Measurements from ENCODE around the gene SH3BGR. TPM values are rescaled to one million over a fixed set of nuclear protein-coding genes. Genes with fewer than 3 reads are reported as not detected.
A peak's percentile ranks its signal among the peaks of the same experiment; 100 is the strongest.

SH3BGR gene
- total and polyA plus RNA-seq, 2 of the 8 experiments (the other 6 are each of a cell fraction or from before 2014, with no cell fraction given) = 2.1 to 5.9 TPM

- no peak overlapping the region for H3K27ac ChIP-seq (ENCODE audit: low read depth, low read length)
- no peak overlapping the region for H2BK120ac ChIP-seq (replicated peaks; ENCODE audit: low read depth, low read length)
- no peaks in the 10 kb centered on the region for H4K20me1 ChIP-seq (replicated peaks in 1 of 2; ENCODE audit: control insufficient read depth in 1 of 2, insufficient read depth in 2 of 2, low read length in 2 of 2)
- H4K91ac ChIP-seq (replicated peaks; ENCODE audit: insufficient read length, low read length) = no peak overlapping the region
- no peaks in the 10 kb centered on the region for H3K79me1 ChIP-seq (ENCODE audit: low read depth, low read length)
- H2AK5ac ChIP-seq (ENCODE audit: low read depth, low read length) = no peak overlapping the region
- WGBS, 2 experiments (ENCODE audit: extremely low coverage in 1 of 2, insufficient coverage in 1 of 2, insufficient read length in 1 of 2, insufficient replicate concordance in 2 of 2, low coverage in 1 of 2, low lambda C conversion rate in 2 of 2, missing lambda C conversion rate in 1 of 2) = 39% methylated on average over 13 of the region's 13 CpGs; no CpG with 5 or more reads in 1 of the 2 experiments
- no peak overlapping the region for H3K9ac ChIP-seq (replicated peaks in 1 of 4; ENCODE audit: extremely low read depth in 1 of 4, low read depth in 3 of 4, low read length in 3 of 4)
- H3K4ac ChIP-seq (replicated peaks; ENCODE audit: insufficient read length, low read depth, low read length) = no peak overlapping the region
- H3K14ac ChIP-seq (ENCODE audit: insufficient read length) = no peak overlapping the region
- no peak overlapping the region for H2BK15ac ChIP-seq (ENCODE audit: low read length)
- no peak overlapping the region for H2BK5ac ChIP-seq (ENCODE audit: low read depth, low read length)
- H4K8ac ChIP-seq (ENCODE audit: extremely low read depth, insufficient read depth, low read length) = no peak overlapping the region
- H3K56ac ChIP-seq (replicated peaks; ENCODE audit: insufficient read length, low read depth, low read length) = no peak overlapping the region
- peaks cover 0 to 2% of the 10 kb centered on the region in 2 experiments; a peak in 1 of 4 replicates for H3K9me3 ChIP-seq (ENCODE audit: insufficient read depth in 2 of 2, low read depth in 1 of 2, low read length in 1 of 2)
- peak; percentile 43 to 60 for DNase-seq (ENCODE audit: low read depth in 1 of 2, low spot score in 2 of 2)
- H2AFZ ChIP-seq (ENCODE audit: low read length) = no peak overlapping the region
- CTCF ChIA-PET (ENCODE audit: partially characterized antibody) = interaction anchor here (0.6 to 4.5 kb wide), 33 partner anchors 9 to 603 kb away, joined by 3 to 62 read pairs (median 4); partner anchors contain the start of gene PCP4
- H3K4me2 ChIP-seq (ENCODE audit: insufficient read depth in 1 of 2, low read depth in 2 of 2, low read length in 2 of 2) = no peak overlapping the region
- no peaks in the 10 kb centered on the region for H3K23me2 ChIP-seq (ENCODE audit: low read depth, low read length)
- no peaks in the 10 kb centered on the region for H3K79me2 ChIP-seq (ENCODE audit: control insufficient read depth in 1 of 2, insufficient read depth in 2 of 2, low read length in 2 of 2)
- POLR2A ChIA-PET (ENCODE audit: partially characterized antibody) = interaction anchor here (0.6 to 1.0 kb wide), 4 partner anchors 18 to 190 kb away, joined by 3 read pairs; no protein-coding TSS in a partner anchor
- peak; percentile 97 for FAIRE-seq
- H3K36me3 ChIP-seq (ENCODE audit: control insufficient read depth in 2 of 4, insufficient read depth in 4 of 4, low read length in 3 of 4) = no peaks in the 10 kb centered on the region; a peak in 1 of 8 replicates
- H3K27me3 ChIP-seq (replicated peaks in 1 of 4; ENCODE audit: control insufficient read depth in 3 of 4, extremely low read depth in 1 of 4, insufficient read depth in 3 of 4, low read length in 3 of 4) = no peaks in the 10 kb centered on the region
- peak overlapping the region; percentile 100; the same call in 1 of the 2 replicates for H2BK20ac ChIP-seq (ENCODE audit: low read length)
- no peak overlapping the region for H3K4me3 ChIP-seq (ENCODE audit: extremely low read depth in 1 of 4, insufficient read depth in 2 of 4, low read depth in 3 of 4, low read length in 4 of 4)
- peaks cover 0 to 5% (median 0%) of the 10 kb centered on the region in 4 experiments; a peak in 2 of 7 replicates for H3K4me1 ChIP-seq (replicated peaks in 1 of 4; ENCODE audit: control insufficient read depth in 3 of 4, insufficient read depth in 4 of 4, low read length in 3 of 4)
- no peak overlapping the region for H4K5ac ChIP-seq (ENCODE audit: insufficient read length, low read depth, low read length)
- H2BK12ac ChIP-seq (ENCODE audit: low read depth, low read length) = peak overlapping the region; percentile 75; the same call in 1 of the 2 replicates
- H3K18ac ChIP-seq (ENCODE audit: extremely low read depth, low read length) = no peak overlapping the region
- H3K23ac ChIP-seq (ENCODE audit: insufficient read length) = no peak overlapping the region
- TF ChIP-seq SUZ12 (IDR thresholded peaks at IDR 0.05; ENCODE audit: low read length) (no peak), POU5F1 (IDR thresholded peaks at IDR 0.05; ENCODE audit: low read depth, low read length) (no peak), NANOG (IDR thresholded peaks at IDR 0.05; ENCODE audit: insufficient read depth, low read depth, low read length, poor library complexity, severe bottlenecking) (no peak), SP4 (IDR thresholded peaks at IDR 0.05; ENCODE audit: low read length) (no peak), RBBP5 (IDR thresholded peaks at IDR 0.05; ENCODE audit: borderline replicate concordance, low read depth, low read length) (no peak), BACH1 (IDR thresholded peaks at IDR 0.05; ENCODE audit: low read length) (no peak), POLR2A (IDR thresholded peaks at IDR 0.05; ENCODE audit: control extremely low read depth in 1 of 2, low read depth in 2 of 2, low read length in 2 of 2) (no peak)
Observed at GRCh38 chr21:39518055-39518846, 66.5 kb downstream of the SH3BGR start.
